HG03135 (cell line): Measurements from ENCODE around the gene SFPQ.
"Not testable (repeated sequence)": the region's sequence is repeated elsewhere in the genome, so short reads cannot be mapped to it uniquely, and the experiment has no call there.

Experiments used
- ATAC-seq: cut with Tn5 transposase; IDR thresholded peaks from one replicate; pipeline ENCODE4 v1.9.1; 2021; ENCODE audit warnings: mild to moderate bottlenecking, moderate library complexity; ENCODE audit not compliant: unreplicated experiment

SFPQ gene

GRCh38 chr1:35187816-35188342 is 5.1 kb downstream of the SFPQ start:
- ATAC-seq, result no peak

GRCh38 chr1:35186239-35186638 is 6.7 kb downstream of the SFPQ start:
- ATAC-seq, result no peak

DNA sequence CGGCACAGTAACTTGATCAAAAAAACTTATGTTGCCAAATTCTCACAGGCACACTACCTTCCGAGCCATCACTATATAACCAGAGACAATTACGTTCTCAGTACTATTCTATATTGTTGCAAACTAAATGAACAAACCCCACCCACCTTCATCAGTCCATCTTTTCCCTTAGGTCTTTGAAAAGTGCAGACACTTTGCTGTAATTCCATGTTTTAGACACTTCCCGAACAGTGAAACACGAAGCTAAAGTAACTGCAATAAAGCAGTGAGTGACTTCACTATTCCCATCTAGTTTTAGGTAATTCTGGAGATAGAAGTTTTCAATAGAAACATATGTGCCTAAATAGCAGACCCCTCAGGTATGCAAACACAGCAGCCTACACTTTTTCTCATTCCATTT is 7.7 kb downstream of the SFPQ start:
- no peak for ATAC-seq

DNA sequence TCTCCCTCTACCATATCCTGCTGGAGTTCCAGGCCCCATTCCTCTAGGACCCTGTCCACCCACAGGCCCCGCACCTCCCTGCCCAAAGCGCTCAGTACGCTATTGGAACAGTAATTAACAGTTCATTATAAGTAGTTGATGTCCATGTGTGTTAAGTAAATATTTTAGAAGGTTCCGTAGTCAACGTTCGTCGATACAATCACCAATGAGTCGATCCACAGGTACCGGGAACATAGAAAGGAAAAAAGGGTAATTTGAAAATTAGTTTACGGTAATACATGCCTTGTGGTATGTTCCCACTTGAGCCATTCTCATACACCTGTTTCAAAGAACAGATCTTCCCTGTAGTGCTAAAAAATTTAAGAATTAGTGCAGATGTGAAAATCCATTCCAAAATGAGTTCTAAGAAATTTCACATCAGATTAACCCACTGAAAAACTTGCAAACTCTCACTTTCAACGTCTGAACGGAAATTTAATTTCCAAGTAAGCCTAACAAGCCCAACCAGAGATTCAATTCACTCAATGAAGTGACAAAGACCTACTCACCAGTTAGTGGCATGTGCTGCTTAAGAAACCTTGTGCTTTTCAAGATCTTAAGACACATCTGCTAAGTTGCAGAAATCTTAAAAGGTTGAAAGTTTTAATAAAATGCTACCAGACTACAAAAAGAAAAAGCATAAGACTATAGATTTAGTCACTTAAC is 8.3 kb downstream of the SFPQ start:
- ATAC-seq, result no peak

GRCh38 chr1:35181790-35182455 is 11.0 kb downstream of the SFPQ start:
- no peak for ATAC-seq

DNA sequence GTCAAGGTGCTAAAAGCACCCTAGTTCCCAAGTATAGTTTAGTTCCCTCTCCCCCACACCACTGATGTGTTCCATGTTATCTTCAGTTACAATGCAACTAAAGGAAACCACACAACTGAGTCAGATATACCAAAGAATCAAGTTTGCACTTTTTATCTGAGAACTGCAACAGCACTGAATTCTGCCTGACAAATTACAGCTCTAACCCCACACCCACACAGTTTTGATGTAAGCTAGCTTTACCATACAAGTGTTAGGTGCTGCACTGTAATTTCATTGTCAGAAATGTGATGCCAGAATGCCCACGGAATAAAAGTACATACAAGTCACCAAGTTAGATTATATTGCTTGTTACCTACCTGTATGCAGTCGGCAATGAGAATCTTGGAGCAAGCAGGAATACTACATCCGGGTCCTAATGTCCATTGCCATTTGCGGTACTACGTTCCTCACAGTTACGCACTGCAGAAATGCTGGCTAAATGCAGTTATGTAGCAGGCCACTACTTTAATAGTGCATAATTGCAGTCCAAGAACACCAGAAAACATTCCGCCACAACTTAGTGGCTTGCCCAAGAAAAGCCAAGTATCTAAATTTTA is 12.1 kb downstream of the SFPQ start:
- ATAC-seq, result no peak

- no peak for ATAC-seq
These were observed 13.0 kb downstream of the SFPQ start for GRCh38 chr1:35179908-35180307.

DNA sequence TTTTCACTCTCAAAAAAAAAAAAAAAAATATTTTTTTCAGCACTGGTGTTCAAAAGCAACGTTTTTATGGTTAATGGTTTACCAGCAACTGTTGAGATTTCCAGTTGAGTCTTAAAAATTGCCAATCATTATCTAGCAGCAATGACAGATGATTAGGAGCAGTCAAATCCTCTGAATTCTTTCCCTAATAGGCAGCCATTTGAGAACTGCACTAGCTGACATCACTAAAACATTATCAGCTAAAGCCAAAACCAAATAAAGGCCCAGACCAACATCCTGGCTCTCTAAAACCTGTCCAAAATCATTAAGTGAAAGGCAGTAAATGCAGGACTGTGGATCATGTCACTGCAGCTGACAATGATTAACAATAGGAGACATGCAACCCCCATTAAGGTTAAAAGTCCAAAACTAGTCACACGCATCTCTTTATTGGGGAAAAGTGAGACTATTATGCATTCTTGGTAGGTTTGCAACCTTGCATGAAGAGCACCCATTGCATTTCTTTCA is 14.0 kb downstream of the SFPQ start:
- ATAC-seq, result no peak

DNA sequence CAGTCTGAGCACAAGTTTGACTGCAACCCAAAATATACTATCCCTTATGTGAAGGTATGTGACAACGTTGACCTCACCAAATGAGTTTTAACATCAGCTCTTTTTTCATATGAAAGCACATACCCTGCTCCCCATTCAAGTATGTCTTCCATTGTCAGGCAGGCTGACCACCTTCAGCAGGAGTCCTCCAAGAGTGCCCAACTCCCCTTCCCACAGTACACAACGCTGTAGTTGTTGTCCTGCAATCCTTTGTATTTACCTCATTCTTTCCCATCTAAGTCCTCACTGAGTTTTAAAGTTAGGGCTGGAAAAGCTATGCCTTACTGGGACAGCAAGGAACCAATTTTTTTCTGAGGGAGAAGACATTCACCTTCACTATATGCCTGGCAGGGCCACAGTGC is 14.7 kb downstream of the SFPQ start:
- ATAC-seq, result no peak

GRCh38 chr1:35177237-35177786 is 15.6 kb downstream of the SFPQ start:
- no peak for ATAC-seq

- ATAC-seq, result no peak
These were observed 17.3 kb downstream of the SFPQ start for GRCh38 chr1:35175602-35176001.

DNA sequence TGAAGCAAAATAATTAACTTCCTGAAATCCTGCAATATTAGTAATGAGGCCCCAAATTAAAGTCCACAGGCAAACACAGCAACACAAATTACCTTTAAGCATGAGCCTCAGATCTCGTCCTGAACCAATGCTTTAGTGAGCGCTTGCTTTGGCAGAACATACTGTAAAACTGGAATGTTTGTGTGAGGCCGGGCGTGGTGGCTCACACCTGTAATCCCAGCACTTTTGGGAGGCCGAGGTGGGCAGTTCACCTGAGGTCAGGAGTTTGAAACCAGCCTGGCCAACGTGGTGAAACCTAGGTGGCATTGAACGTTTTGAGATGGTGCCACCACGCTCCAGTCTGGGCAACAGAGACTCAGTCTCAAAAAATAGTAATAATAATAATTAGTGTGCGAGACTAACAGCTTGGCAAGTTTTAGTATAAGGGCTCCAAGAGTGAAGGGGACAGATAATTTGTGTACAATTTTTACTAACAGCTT is 17.8 kb downstream of the SFPQ start:
- no peak for ATAC-seq

DNA sequence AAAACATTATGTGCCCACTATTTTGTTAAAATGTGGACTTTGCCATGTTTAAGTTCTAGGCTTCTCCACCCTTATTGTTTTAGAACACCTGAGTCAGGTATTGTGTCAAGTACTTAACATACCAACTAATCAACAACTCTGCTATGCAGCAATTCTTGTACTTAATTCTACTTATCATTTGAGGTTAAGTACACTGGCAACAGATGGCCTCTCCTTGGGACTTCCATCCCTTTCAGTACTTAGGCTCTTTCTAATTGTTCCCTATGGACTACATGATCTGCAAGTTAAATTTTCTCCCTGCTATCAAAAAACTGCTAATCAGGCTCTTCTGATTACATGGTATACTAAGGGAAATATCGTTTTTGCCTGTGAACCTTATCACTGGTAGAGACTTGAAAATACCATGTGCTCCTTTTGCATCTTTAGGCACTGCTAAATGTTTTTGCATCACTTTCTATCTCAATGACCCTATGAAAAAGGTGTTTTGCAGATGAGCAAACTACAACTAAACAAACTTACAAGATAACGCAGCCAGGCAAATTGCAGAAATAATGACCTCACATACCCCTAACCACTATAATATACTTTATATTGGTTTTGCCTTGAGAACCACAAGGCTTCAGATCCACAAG is 18.9 kb downstream of the SFPQ start:
- ATAC-seq, result no peak

GRCh38 chr1:35173491-35173890 is 19.5 kb downstream of the SFPQ start:
- ATAC-seq, result no peak

GRCh38 chr1:35172022-35172421 is 20.9 kb downstream of the SFPQ start:
- ATAC-seq, result no peak

GRCh38 chr1:35171579-35171978 is 21.4 kb downstream of the SFPQ start:
- no peak for ATAC-seq

GRCh38 chr1:35164893-35165292 is 28.1 kb downstream of the SFPQ start:
- no peak for ATAC-seq

DNA sequence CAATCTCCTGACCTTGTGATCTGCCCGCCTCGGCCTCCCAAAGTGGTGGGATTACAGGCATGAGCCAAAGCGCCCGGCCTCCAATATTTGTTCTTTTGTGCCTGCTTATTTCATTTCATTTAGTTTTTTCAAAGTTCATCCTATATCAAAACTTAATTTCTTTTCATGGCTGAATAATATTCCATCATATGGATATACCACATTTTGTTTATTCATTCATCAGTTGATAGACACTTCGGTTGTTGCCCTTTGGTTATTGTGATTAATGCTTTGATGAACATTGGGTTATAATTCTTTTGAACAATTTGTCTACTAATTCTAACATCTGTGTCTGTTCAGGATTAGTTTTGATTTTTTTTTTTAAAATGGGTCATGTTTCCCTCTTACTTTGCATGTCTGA is 41.7 kb downstream of the SFPQ start:
- ATAC-seq, result no peak

- not testable (repeated sequence) for ATAC-seq
These were observed 46.9 kb downstream of the SFPQ start for GRCh38 chr1:35145892-35146549.

DNA sequence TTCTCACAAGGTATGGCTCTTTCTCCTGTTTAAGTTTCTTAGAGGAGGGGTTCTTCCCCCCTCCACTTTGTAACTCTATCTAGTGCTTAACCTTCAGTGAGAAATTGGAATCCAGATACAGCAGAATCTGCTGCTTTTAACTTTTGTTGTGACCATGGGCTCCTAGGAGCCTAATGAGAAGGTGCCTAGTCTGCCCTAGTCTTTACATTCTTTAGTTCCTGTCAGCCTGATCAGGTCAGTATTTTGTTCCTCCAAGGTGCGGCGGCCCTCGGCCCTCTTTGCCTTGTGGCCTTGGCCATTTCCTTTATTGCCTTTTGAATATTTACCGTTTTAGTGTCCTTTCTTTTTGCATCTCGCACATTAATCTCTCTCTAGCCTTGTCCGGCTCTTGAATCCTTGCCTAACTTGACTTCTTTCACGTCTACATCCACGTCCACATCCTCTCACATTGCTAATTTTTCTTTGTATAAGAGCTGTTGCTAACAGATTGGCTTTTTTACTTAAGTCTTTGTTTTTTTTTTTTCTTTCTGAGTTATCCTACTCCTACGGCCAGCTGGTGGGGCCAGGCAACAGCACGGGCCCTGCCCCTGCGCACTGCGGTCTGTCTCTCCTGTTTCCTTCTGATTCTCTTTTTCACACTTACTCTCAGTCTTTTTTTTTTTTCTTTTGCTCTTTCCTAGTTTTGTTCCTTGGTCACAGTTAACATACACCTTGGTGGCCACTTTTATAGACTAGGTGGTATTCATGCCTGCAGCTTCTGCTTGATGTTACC is 49.0 kb downstream of the SFPQ start:
- no peak for ATAC-seq
